Stomach (tissue), 9 donors: ENCODE data around the gene GPR151. TPM values are rescaled to one million over a fixed set of nuclear protein-coding genes. Genes with fewer than 3 reads are reported as not detected.
A peak's percentile ranks its signal among the peaks of the same experiment; 100 is the strongest.

ENCODE experiments used
- DNase-seq, 2 donors: peaks; one replicate each; pipeline versions ENCODE4 v3.0.0 to v3.0.0-alpha.2; 2013 to 2019
- H3K27ac ChIP-seq, 5 donors: fragments of 200-600 bp in 4 of 5; sonication (generic) in 4 of 5; one replicate each; pipeline ENCODE4 v1.5.1; 2013 to 2019; ENCODE audit warnings: mild to moderate bottlenecking in 1 of 5, moderate library complexity in 1 of 5
- H3K27me3 ChIP-seq, 3 donors: fragments of 200-600 bp; sonication (generic); one replicate each; pipeline ENCODE4 v1.5.1; 2017 to 2019; ENCODE audit warnings: mixed run types in 1 of 3
- H3K36me3 ChIP-seq, 4 donors: fragments of 200-600 bp; sonication (generic); 1 replicate in 3 of 4; 2 replicates in 1 of 4; pipeline ENCODE4 v1.5.1; 2016 to 2019
- H3K4me1 ChIP-seq, 4 donors: fragments of 200-600 bp; sonication (generic); one replicate each; pipeline ENCODE4 v1.5.1; 2016 to 2019
- H3K4me3 ChIP-seq, 4 donors: fragments of 200-600 bp; sonication (generic) in 3 of 4; one replicate each; pipeline ENCODE4 v1.5.1; 2016 to 2019; ENCODE audit warnings: mild to moderate bottlenecking in 1 of 4
- H3K9me3 ChIP-seq, 4 donors: fragments of 200-600 bp; sonication (generic); one replicate each; pipeline ENCODE4 v1.5.1; 2016 to 2019
- CTCF ChIP-seq, 7 experiments: fragments of 450-650 bp in 4 of 7; fragments of 200-600 bp in 3 of 7; sonication (generic) in 3 of 7; IDR thresholded peaks; one replicate each; pipeline ENCODE4 v1.5.1; 2016 to 2019; ENCODE audit warnings: antibody characterized with exemption in 7 of 7, control low read depth in 2 of 7, mild to moderate bottlenecking in 1 of 7
- EP300 ChIP-seq: sonication (generic); formaldehyde crosslinking; IDR thresholded peaks from one replicate; pipeline ENCODE4 v1.6.1; 2017; ENCODE audit warnings: antibody characterized with exemption
- POLR2A ChIP-seq, 4 donors: fragments of 450-650 bp; IDR thresholded peaks; one replicate each; pipeline ENCODE4 v1.6.1; 2016; ENCODE audit warnings: antibody characterized with exemption in 4 of 4, control low read depth in 2 of 4, mild to moderate bottlenecking in 1 of 4, moderate library complexity in 1 of 4
- POLR2AphosphoS5 ChIP-seq, 3 donors: sonication (generic); formaldehyde crosslinking; IDR thresholded peaks; one replicate each; pipeline ENCODE4 v1.6.1; 2016; ENCODE audit warnings: antibody characterized with exemption in 3 of 3
- WGBS, 5 donors: extraction: QIAGEN DNeasy Blood & Tissue Kit in 3 of 5; methylation state at CpG; one replicate each; pipeline versions ENCODE4 v1.1.5 to v1.1.7; 2013 to 2018; 5-methylcytosine and 5-hydroxymethylcytosine counted together
- intact Hi-C: fragments of 100-400 bp; cut with DNase I; formaldehyde crosslinking; loops from one replicate; pipeline ENCODE4 v1.15.1; 2023; ENCODE audit warnings: low total_unique reads
- polyA plus RNA-seq, 3 donors: library from polyadenylated mRNA; stranded (reverse); fragments of 200-250 nt; gene quantifications; one replicate each; pipeline ENCODE4 v1.2.3, GENCODE V29; 2013
- small RNA-seq, 4 donors: library from RNA; depleted of rRNA; stranded (forward); fragments of <200 nt; gene quantifications; one replicate each; pipeline ENCODE3, GENCODE V24; 2016
- total RNA-seq, 5 donors: library from RNA; depleted of rRNA; stranded (reverse); fragments of >200 nt; gene quantifications; one replicate each; pipeline versions ENCODE4 v1.1.0 to v1.2.3, GENCODE V29; 2014 to 2016
- donor health status: healthy with polysubstance abuse.
- donor health status: Bipolar disorder and iron deficiency.
- donor health status: healthy.

The GPR151 gene
- total and polyA plus RNA-seq, 8 donors: not detected

GRCh38 chr5:146467760-146468159, 48.2 kb downstream of the GPR151 start:
- Histone ChIP-seq H3K27ac (no peak overlapping the region), H3K27me3 (no peaks in the 10 kb centered on the region), H3K4me1 (peaks cover 0 to 15% (median 0%) of the 10 kb centered on the region in 4 donors), H3K4me3 (no peak overlapping the region), H3K36me3 (peaks cover 37 to 84% (median 77%) of the 10 kb centered on the region in 4 donors), H3K9me3 (no peaks in the 10 kb centered on the region)
- intact Hi-C loops: no loop called here
- TF ChIP-seq POLR2AphosphoS5 (IDR thresholded peaks at IDR 0.05) (no peak), EP300 (no peak), CTCF (IDR thresholded peaks at IDR 0.05) (no peak), POLR2A (IDR thresholded peaks at IDR 0.05) (no peak)
- DNase-seq: no peak
- 94 to 100% (median 100%) methylated on average over 1 of the region's 1 CpG for WGBS, 5 donors

DNA sequence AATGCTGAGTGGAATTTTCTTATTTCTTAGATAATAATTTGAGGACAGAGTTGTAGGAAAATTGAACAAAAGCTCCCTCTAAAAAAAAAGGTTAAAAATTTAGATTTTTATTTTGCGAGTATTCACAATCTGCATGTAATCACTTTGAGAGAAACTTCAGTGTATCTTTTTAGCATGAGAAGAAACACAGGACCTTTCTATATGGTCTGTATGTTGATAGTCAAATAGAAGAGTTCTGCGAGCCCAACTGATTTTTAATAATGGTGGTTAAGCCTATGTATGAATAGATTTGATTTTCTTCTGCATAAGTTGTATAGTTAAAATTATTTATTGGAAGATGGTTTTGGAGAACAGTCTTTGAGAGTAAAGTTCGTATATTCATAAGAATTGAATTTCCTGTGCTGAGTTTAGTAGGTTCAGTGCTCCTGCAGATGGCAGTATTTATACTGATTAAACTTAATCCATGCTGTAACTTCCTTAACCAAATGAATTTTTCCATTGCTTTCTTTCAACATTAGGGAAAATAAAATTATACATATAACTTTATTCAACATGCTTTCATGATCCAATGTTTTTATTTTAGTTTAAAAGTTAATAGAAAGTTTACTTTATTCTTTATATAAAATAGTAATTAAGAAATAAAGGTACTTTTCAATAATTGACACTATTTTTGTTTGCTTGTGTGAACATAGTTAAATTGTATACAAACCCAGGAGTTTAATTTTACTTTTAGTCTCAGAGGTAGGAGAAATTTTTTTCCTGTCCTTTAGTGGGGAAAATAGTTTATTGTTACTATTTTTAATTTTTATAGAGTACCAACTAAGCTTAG, 49.3 kb downstream of the GPR151 start:
- Histone ChIP-seq H3K4me3 (no peak overlapping the region), H3K27ac (no peak overlapping the region), H3K4me1 (peaks cover 0 to 16% (median 0%) of the 10 kb centered on the region in 4 donors), H3K27me3 (no peaks in the 10 kb centered on the region), H3K36me3 (peaks cover 28 to 82% (median 71%) of the 10 kb centered on the region in 4 donors), H3K9me3 (no peaks in the 10 kb centered on the region)
- intact Hi-C loops: no loop called here
- TF ChIP-seq EP300: no peak
- no peak for TF ChIP-seq POLR2AphosphoS5 (IDR thresholded peaks at IDR 0.05)
- no peak for TF ChIP-seq POLR2A (IDR thresholded peaks at IDR 0.05)
- TF ChIP-seq CTCF (IDR thresholded peaks at IDR 0.05): peak in 1 of 7 experiments; percentile 11
- peak in 1 of 2 donors; percentile 21 for DNase-seq
- WGBS, 5 donors: 52 to 59% (median 57%) methylated on average over 3 of the region's 3 CpGs

DNA sequence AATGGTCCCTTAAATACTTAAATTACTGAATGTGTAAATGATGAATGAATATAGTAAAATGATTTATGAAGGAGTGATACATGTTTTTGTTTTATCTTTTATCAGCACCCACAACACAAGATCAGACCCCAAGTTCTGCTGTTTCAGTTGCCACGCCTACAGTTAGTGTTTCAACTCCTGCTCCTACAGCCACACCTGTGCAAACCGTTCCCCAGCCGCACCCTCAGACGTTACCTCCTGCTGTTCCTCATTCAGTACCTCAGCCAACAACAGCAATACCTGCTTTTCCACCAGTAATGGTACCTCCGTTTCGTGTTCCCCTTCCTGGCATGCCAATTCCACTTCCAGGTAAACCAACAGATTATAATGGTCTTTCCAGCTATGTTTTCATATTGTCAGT, 52.5 kb downstream of the GPR151 start:
- Histone ChIP-seq H3K4me3 (no peak overlapping the region), H3K27ac (no peak overlapping the region), H3K4me1 (peaks cover 0 to 16% (median 0%) of the 10 kb centered on the region in 4 donors), H3K27me3 (no peaks in the 10 kb centered on the region), H3K9me3 (no peaks in the 10 kb centered on the region), H3K36me3 (peaks cover 33 to 84% (median 77%) of the 10 kb centered on the region in 4 donors)
- 39 to 62% (median 51%) methylated on average over 6 of the region's 6 CpGs for WGBS, 5 donors
- peak in 1 of 2 donors; percentile 59 for DNase-seq
- TF ChIP-seq POLR2A (IDR thresholded peaks at IDR 0.05) (no peak), CTCF (IDR thresholded peaks at IDR 0.05) (no peak), EP300 (no peak), POLR2AphosphoS5 (IDR thresholded peaks at IDR 0.05) (no peak)
- intact Hi-C loops: no loop called here

Small RNAs within 50 kb of the gene (small RNA-seq; reads per million reads assigned to genes)
- 0 reads per million in 4 donors for gene RF02271

Other genes starting within 250 kb of the GPR151 start
- not detected for gene POU4F3, start 177.4 kb downstream of the GPR151 start, total RNA-seq
- under 1 TPM in 1 of 3 donors, not detected in 2; 0.12 TPM for gene POU4F3, start 177.4 kb downstream of the GPR151 start, polyA plus RNA-seq
- 100 to 1,000 TPM in 2 of 5 donors, 10 to 100 TPM in 3; 49.0 to 120 (median 73.2) TPM for gene TCERG1, start 68.9 kb downstream of the GPR151 start, total RNA-seq
- gene TCERG1, start 68.9 kb downstream of the GPR151 start, polyA plus RNA-seq: 10 to 100 TPM in 2 of 3 donors, 1 to 10 TPM in 1; 9.9 to 34.7 (median 11.6) TPM